PFSK-1 (cell line): ENCODE results near the gene COCH.

ENCODE experiments used
- FOXP2 ChIP-seq: optimal IDR thresholded peaks from 2 replicates; pipeline ENCODE3; 2011; ENCODE audit warnings: borderline replicate concordance, control low read depth, inconsistent platforms; ENCODE audit not compliant: insufficient read depth; ENCODE audit errors: extremely low read length, extremely low read depth
- POLR2AphosphoS5 ChIP-seq: IDR thresholded peaks from 2 replicates; pipeline ENCODE4 v1.6.1; 2012; ENCODE audit warnings: low read depth, mild to moderate bottlenecking, control low read depth, low read length, moderate library complexity
- SIN3A ChIP-seq: IDR thresholded peaks from 2 replicates; pipeline ENCODE4 v1.6.1; 2012; ENCODE audit warnings: mild to moderate bottlenecking, low read length, moderate library complexity, borderline replicate concordance; ENCODE audit not compliant: insufficient read depth
- TAF1 ChIP-seq: IDR thresholded peaks from 2 replicates; pipeline ENCODE4 v1.6.1; 2012; ENCODE audit warnings: low read length, control low read depth, borderline replicate concordance; ENCODE audit not compliant: insufficient read depth
- TF ChIP-seq, protein P1 (sequence below), 2 experiments: IDR thresholded peaks; 2 replicates each; pipeline versions ENCODE4 v1.6.1 to v1.8.0; 2011 to 2012; ENCODE audit warnings: low read depth in 2 of 2, low read length in 2 of 2, control low read depth in 1 of 2, inconsistent platforms in 1 of 2, mild to moderate bottlenecking in 1 of 2, moderate library complexity in 1 of 2; ENCODE audit not compliant: insufficient read depth in 1 of 2

COCH gene

GRCh38 chr14:30908826-30909225 is 34.5 kb downstream of the COCH start:
- TF ChIP-seq, protein P1, sequence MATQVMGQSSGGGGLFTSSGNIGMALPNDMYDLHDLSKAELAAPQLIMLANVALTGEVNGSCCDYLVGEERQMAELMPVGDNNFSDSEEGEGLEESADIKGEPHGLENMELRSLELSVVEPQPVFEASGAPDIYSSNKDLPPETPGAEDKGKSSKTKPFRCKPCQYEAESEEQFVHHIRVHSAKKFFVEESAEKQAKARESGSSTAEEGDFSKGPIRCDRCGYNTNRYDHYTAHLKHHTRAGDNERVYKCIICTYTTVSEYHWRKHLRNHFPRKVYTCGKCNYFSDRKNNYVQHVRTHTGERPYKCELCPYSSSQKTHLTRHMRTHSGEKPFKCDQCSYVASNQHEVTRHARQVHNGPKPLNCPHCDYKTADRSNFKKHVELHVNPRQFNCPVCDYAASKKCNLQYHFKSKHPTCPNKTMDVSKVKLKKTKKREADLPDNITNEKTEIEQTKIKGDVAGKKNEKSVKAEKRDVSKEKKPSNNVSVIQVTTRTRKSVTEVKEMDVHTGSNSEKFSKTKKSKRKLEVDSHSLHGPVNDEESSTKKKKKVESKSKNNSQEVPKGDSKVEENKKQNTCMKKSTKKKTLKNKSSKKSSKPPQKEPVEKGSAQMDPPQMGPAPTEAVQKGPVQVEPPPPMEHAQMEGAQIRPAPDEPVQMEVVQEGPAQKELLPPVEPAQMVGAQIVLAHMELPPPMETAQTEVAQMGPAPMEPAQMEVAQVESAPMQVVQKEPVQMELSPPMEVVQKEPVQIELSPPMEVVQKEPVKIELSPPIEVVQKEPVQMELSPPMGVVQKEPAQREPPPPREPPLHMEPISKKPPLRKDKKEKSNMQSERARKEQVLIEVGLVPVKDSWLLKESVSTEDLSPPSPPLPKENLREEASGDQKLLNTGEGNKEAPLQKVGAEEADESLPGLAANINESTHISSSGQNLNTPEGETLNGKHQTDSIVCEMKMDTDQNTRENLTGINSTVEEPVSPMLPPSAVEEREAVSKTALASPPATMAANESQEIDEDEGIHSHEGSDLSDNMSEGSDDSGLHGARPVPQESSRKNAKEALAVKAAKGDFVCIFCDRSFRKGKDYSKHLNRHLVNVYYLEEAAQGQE (IDR thresholded peaks at IDR 0.05; ENCODE audit: insufficient read depth in 1 of 2, low read depth in 2 of 2, low read length in 2 of 2), result no peak
- TF ChIP-seq SIN3A (no peak), FOXP2 (no peak), TAF1 (no peak), POLR2AphosphoS5 (no peak)

DNA sequence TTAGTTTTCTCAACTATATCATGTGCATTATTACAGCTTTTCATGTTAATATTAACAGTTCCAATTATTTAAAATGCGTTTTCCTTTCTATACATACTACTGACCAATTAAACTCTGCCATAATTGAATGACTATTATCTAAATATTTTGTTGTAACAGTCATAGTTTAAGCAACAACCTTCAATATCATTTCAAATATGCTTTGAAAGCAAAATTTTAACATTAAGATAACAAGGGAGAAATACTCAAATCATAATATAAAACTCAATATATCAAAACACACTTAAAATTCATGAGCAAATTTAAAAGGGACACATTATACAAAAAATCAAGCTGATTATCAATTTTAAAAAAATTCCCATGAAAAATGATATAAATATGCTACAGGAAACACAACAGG is 40.5 kb downstream of the COCH start:
- TF ChIP-seq, protein P1 (IDR thresholded peaks at IDR 0.05; ENCODE audit: insufficient read depth in 1 of 2, low read depth in 2 of 2, low read length in 2 of 2), result no peak
- TF ChIP-seq SIN3A (no peak), TAF1 (no peak), FOXP2 (no peak), POLR2AphosphoS5 (no peak)

DNA sequence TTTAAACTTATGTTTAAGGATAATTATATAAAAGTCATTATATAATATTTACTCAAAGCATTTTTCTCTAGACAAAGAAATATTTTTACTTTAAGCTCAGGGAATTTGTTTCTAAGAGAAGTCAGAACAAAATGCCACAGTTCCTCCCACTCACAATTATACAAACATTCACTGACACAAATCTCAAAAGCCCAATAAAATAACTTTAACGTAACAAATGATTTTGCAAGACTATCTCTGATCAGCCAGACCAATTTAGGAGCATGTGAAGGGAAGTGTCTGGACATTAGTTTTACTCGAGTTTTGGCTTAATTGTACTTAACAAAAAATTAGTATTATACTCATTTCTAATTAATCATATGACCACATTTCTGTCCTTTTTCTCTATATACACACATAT is 41.2 kb downstream of the COCH start:
- TF ChIP-seq POLR2AphosphoS5, result no peak

GRCh38 chr14:30921305-30921704 is 46.9 kb downstream of the COCH start:
- TF ChIP-seq TAF1 (no peak), FOXP2 (no peak), SIN3A (no peak), POLR2AphosphoS5 (no peak)
- TF ChIP-seq, protein P1 (IDR thresholded peaks at IDR 0.05; ENCODE audit: insufficient read depth in 1 of 2, low read depth in 2 of 2, low read length in 2 of 2), result no peak

DNA sequence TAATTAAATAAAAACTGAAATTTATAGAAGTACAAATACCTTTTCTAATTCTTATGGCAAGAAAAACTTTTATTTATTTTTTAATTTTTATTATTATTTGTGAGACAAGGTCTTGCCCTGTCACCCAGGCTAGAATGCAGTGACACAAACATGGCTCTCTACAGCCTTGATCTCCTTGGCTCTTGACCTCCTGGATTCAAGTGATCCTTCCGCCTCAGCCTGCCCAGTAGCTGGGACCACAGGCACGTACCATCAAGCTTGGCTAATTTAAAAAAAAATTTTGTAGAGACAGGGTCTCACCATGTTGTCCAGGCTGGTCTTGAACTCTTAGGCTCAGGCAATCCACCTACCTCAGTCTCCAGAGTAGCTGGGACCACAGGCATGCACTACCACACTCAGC is 47.4 kb downstream of the COCH start:
- TF ChIP-seq, protein P1 (IDR thresholded peaks at IDR 0.05; ENCODE audit: insufficient read depth in 1 of 2, low read depth in 2 of 2, low read length in 2 of 2), result no peak
- no peak for TF ChIP-seq POLR2AphosphoS5
- TF ChIP-seq SIN3A, result no peak
- no peak for TF ChIP-seq FOXP2
- TF ChIP-seq TAF1, result no peak

DNA sequence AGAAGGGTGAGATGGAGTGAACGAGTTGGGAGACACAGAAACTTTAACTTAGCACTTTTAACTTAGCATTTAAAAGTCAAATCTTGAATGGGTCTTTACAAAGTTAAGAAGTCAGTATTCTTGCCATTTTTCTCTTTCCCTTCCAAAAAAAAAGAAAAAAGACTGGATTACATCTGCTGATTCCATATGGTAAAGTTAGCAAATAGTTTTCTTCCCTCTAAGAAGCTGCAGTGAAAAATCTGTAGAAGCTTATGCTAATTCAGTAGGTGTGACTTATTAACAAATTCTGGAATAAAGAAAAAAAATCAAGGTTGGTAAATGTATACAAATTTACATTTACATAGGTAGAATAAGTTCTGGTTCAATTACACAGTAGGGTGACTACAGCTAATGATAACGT is 50.9 kb downstream of the COCH start:
- TF ChIP-seq, protein P1 (IDR thresholded peaks at IDR 0.05; ENCODE audit: insufficient read depth in 1 of 2, low read depth in 2 of 2, low read length in 2 of 2), result no peak
- TF ChIP-seq TAF1 (no peak), FOXP2 (no peak), POLR2AphosphoS5 (no peak), SIN3A (no peak)
